CD1c-positive myeloid dendritic cell (primary cell): ENCODE results near the gene PDCD6IP.
A peak's percentile ranks its signal among the peaks of the same experiment; 100 is the strongest.

Source experiments
- DNase-seq: peaks from one replicate; pipeline ENCODE4 v3.0.0-alpha.2; 2016; ENCODE audit errors: extremely low spot score

The PDCD6IP gene

DNA sequence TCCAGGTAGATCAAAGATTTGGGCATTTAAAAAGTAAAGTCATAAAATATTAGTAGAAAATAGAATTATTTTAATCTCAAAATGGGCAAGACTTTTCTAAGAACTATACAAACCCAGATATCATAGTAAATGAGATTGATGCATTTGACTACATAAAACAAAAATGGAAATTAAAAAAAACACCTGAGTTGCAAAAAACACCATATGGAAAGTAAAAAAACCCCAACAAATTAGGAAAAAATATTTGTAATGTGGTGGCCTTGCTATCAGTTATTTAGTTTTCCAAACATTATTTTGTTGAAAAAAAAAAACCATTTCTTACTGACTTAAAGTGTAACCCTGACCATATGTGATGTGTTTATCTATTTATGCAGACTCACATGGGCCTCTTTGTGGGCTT lies 97.2 kb downstream of the PDCD6IP start:
- no peak for DNase-seq

GRCh38 chr3:33897306-33897705 lies 98.9 kb downstream of the PDCD6IP start:
- no peak for DNase-seq

- DNase-seq = no peak
Observed at GRCh38 chr3:33898901-33899300, 100.5 kb downstream of the PDCD6IP start.

- DNase-seq = no peak
Observed at GRCh38 chr3:33900440-33900808, 102.0 kb downstream of the PDCD6IP start.

- DNase-seq = no peak
Observed at GRCh38 chr3:33900809-33901505, 102.5 kb downstream of the PDCD6IP start.

DNA sequence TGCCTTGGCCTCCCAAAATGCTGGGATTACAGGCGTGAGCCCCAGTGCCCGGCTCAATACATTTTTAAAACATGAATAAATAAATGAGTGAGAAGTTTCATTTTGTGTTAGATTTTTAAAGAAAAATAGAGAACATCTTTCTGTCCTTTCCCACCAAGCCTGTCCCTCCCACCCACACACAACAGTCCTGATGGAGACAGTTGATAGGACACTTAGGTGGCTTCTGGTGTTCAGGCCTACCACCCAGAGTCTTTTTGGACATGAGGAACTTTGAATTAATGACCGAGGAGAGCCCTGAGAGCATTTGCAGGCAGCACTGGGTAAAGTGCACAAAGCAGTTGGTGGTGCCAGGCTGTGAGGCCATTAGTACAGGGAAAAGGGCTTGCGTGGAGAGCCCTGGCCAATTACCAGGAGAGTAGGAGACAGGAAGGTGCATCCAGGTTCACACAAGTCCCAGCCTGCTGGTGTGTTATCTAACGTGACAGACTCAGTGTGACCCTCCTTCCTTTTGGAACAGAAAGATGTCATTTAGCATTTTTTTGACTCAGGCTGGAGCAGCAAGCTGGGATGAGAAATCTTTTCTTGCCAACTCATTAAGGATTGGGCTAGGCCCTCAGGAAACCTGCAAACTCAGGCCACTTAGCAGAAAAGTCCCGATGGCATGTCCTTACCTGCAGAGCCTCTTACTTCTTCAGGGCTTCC lies 103.6 kb downstream of the PDCD6IP start:
- no peak for DNase-seq

DNA sequence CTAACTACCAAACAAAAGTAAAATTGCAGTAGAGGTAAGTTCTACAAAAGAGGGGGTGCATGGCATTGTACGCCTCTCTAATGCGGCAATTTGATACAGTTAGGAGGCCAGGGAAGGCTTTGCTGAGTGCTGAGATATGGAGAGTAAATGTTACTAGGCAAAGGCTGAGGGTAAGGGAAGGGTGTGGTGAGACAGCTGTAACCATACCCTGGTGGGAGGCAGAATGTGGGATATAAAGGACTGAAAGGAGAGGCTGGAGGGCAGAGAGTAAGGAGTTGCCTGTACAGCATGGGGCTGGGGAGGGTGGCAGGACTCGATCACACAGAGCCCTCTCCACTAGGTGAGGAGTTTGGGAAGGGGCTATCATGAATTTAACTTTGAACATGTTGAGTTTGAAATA lies 106.3 kb downstream of the PDCD6IP start:
- DNase-seq = no peak

DNA sequence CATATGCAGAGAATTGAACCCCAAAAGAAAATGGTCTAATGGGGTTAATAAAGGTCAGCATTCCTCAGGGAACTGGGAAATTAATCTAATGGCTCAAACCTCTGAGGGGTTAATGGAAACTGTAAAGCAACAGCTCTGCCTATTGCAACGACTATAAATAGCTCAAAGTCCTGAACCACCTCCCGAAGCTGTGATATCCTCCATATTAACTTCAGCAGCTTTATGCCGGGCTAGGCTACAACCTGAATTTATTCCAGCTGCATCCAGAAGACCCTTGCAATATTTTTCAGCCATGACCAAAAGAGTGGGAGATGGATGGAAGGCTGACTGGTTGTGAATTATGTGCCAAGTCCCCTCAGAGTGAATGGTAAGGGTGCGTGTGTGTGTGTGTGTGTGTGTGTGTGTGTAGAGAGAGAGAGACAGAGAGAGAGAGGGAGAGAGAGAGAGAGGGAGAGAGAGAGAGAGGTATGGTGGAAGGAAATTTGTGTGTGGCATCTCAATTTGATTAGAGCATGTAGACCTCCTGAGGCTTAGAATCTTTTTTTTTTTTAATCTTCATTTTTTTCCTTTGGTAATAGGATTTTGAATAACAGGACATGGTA lies 109.9 kb downstream of the PDCD6IP start:
- no peak for DNase-seq

- DNase-seq = no peak
Observed at GRCh38 chr3:33909547-33909946, 111.1 kb downstream of the PDCD6IP start.

DNA sequence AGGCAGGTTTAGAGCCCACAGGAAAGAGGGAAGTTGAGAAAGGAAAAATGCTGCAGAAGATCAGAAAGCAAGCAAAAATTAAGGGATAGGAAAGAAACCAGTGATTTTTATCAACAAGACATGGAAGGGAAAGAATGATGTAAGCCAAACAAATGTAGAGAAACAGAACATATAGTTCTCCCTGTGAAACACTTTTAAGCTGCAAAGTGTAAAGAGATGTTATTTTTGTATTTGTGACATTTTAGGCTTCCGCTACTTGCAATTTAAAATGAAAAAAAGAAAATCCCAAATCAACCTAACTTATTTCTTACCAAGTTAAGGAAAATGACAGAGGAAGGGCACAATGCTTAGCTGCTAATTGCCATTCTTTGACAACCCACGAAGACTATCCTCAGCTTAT lies 111.6 kb downstream of the PDCD6IP start:
- DNase-seq = no peak

- peak; percentile 13 for DNase-seq
Observed at GRCh38 chr3:33911525-33912322, 113.3 kb downstream of the PDCD6IP start.

GRCh38 chr3:33914212-33914611 lies 115.8 kb downstream of the PDCD6IP start:
- DNase-seq = no peak

DNA sequence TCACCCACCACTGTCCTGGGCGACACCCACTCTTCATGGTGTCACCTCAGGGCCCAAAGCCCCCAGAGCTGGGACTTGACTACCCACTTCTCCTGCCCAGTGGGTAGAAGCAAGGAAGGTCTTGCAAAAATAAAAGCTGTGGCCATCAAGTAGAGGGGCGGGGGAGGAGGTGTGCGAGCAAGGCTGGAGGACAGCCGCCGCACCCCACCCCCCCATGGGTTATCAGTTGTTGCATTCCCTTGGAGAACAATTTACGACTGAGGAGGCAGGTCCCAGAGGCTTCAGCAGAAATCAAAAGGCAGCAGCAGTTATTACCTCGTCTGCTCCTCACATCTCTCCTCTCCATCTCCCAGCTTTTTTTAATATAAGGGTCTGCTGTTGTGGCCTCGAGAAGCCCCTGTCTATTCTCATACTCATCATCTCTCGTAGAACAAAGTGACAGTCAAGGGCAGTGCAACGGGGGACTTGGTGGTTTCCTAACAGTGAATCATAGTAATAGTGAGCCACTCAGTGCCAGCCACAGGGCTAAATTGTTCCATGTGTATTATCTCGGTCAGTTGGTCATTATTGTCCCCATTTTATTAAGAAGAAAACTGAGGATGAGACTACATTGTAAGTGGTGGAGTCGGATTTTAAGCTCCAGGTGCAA lies 116.4 kb downstream of the PDCD6IP start:
- DNase-seq = no peak

- DNase-seq = no peak
Observed at GRCh38 chr3:33915796-33916546, 117.5 kb downstream of the PDCD6IP start.

- DNase-seq = no peak
Observed at GRCh38 chr3:33918126-33918756, 119.8 kb downstream of the PDCD6IP start.
